NCI-H1417 treated with DMSO at 0.1 percent for 48 hours (cell line): ENCODE measurements around the gene ADD2.

Source experiments
- DNase-seq: peaks from one replicate; lab custom pipeline; 2025; lab: John Stamatoyannopoulos, UW

The ADD2 gene

DNA sequence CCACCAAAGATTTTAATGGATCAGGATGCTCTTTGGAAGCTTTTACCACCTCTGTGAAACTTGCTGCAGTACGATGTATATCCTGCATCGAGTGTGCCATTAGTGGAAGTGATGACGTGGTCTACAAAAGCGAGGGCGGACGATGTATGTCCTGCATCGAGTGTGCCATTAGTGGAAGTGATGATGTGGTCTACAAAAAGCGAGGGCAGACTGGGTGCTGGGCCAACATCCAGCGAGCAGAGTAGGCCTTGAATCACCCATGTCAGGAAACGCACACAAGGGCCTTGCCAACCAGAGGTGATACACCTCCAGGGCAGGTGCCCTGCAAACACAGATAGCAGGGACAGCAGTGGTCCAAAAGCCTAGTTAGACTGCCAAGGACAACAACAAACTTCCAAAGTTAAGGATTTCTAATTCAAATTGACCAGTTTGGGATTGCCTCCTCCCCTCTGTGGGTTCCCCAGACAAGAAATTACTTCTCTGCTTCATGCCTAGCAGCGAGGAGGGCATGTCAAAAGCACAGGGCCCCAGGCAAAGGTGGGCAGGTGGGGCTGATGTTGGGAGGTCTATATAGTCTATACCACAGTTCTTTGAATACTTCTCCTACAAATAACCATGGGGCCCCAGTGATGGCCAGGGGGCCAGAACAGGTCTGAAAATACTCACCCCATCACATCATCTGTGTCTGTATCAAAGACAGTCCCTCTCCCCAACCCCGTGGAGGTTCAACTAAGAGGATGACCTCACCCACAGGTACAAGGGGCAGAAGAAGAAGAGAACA lies 70.2 kb downstream of the ADD2 start:
- DNase-seq: no peak

DNA sequence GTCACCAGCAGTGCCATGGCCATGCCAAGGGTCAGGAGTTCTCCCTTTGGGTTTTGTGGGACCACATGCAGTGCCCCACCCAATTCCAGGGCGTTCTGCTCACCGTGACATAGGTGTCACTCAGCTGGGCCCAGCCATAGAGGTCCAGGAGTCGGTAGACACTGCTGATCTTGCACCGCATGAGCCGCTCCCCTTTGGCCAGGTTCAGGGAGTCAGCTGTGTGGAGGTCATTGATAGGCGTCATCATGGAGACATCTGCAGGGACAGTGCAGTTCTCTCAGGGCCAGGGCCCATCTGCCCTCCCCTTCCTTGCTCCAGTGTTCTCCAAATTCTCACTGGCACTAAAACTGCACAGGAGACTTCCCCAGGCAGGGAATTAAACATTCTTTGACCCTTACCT lies 71.9 kb downstream of the ADD2 start:
- no peak for DNase-seq

GRCh38 chr2:70692256-70692655 lies 75.7 kb downstream of the ADD2 start:
- DNase-seq: no peak

DNA sequence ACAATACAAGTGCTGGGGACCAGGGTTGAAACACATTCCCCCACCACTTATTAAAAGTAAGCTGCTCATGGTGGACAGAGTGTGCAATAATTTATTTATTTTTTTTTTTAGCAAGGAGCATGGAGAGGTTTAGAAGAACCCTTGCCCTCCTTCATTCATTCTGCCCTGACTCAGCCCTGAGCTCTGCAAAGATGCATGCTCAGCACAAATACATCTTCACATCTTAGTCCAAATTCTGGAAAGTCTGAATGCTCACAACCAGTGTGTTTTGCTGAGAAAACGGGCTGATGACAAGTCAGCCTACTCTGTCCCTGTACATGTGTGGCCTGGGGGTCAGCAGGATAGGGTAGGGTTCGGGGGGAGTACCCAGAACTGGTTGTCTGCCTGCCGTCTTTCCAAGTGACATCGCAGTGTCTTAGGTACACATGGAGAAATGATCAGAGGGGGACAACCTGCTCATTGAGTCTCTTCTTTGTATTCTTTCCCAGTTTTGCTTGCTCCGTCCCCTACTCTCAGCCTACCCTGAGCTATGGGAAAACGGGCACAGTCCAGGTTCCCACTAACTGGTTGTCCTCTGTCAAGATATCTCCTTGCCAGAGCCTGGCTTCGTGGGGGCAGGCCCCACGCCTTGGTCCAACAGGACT lies 76.4 kb downstream of the ADD2 start:
- no peak for DNase-seq

GRCh38 chr2:70690846-70691245 lies 77.2 kb downstream of the ADD2 start:
- no peak for DNase-seq

- DNase-seq: no peak
Observed at GRCh38 chr2:70688427-70688826, 79.6 kb downstream of the ADD2 start.

DNA sequence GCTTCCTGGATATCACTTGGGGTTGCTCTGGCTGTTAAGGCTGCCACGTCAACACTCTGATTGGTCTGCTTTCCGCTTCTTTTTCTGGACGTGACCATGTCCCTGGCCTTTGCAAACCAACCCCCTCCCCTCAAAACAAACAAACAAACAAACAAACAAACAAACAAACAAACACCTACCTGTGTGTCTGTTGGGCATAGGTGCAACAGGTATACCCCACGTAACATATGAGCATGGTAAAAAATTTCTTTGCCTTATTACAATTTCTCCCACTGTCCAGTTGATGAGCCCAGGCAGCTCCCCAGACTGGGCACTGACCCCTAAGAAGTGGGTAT lies 80.6 kb downstream of the ADD2 start:
- no peak for DNase-seq

DNA sequence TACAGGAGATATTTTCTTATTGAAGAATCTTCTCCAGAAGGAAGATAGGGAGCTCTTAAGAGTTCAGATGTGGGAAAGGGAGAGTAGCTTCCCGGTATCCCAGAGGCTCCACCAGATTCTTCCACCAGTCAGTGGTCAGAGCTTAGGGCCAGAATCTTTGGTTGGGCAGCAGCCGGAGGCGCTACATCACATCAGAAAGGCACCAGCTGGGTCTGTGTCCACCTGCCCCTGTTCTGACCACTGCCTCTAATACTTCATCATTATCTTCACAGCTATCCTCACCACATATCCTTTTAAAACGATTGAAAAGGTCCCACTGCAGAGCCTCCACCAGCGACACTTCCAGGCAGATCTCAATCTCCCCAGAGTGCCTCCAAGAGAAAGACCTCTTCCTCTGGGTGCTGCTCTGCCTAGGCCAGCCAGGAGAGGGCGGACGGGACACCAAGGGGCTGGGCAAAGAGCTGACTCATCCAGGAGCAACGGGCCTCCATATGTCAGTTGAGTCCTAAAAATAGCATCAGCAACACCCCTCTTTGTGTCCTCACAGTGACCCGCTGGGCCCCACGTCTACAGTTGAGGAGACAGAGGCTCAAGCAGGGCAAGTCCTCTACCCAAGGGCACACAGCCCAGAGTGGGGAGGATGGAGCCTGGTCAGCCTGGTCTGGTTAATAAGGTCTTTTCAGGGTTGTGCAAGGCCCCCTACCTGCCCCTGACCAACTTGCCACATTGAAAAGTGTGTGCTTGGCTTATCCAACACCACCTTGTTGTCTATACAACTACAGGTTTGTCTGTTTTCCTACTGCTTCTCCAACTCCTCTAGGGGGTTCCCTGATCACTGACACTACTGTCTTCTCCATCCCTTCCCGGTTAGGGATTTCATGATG lies 81.2 kb downstream of the ADD2 start:
- no peak for DNase-seq

DNA sequence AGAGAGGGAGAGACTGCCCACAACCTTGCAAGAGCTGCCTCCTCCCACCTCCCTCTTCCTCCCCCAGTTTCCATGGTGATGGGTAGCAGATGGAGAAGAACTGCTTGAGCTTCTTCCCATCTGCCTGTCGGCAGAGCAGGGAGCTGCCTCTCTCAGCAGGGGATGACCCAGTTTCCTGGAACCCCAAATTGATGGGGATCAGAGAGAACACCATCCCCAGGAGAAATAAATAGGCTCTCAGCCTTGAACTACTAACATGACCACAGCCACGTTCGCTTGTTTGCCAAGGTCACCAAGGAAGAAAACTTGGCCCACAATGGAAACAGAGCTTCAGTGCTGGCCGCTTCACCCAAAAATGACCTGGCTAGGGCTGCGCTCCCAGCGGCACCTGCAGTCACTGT lies 82.2 kb downstream of the ADD2 start:
- DNase-seq: no peak

- DNase-seq: peak; percentile 23
Observed at GRCh38 chr2:70684846-70685622, 83.0 kb downstream of the ADD2 start.

DNA sequence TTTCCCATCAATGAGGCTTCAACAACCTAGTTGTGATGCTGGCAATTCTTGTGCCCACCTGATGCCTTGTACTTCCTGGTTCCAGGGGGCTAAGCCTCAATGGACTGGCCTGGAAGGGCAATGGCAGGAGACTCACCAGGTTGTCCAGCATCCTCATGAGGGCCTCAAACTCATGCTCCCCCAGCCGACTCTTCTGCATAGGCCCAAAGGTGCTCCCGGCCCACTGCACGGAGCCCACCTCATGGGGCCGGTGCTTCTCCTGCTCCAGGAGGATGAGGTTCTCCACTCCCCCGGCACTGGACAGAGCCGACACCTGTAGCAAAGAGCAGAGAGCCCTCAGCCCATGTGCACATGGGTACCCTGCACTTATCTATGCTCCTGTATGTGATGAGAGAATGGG lies 84.5 kb downstream of the ADD2 start:
- no peak for DNase-seq

DNA sequence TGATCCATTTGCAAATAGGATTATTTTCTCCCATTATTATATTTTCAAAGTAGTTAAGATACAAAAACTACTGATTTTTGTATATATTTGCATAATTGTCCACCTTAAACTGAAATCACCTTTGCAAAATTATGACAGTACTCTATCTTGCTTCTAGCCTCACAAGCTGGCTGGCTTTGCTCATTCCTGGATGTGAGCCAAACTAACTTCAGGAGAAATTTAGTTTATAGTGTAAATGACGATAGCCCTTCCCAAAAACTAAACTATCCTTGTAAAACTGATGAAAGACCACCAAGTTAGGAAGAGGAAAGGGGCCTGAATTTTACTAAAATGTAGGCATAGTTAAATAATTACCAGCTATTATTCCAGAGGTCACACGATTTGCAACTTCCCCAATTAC lies 87.3 kb downstream of the ADD2 start:
- no peak for DNase-seq

DNA sequence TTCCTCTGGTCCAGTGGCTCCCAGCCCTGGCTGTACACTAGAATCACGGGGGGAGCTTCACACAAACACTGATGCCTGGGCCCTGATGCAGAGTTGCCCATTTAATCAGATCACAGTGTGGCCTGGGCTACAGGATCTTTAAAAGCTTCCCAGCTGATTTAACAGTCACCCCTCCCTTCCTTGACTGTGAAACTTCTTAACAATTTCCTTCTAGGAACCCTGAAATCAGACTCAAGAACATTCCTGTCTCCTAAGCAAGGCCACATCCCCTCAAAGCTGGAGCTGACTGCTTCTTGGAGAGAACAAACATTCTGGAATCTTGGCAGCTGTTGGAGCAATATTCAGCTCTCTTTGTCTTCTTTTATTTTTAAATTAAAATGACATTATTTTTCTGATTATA lies 88.7 kb downstream of the ADD2 start:
- no peak for DNase-seq

GRCh38 chr2:70678576-70679143 lies 89.3 kb downstream of the ADD2 start:
- no peak for DNase-seq

DNA sequence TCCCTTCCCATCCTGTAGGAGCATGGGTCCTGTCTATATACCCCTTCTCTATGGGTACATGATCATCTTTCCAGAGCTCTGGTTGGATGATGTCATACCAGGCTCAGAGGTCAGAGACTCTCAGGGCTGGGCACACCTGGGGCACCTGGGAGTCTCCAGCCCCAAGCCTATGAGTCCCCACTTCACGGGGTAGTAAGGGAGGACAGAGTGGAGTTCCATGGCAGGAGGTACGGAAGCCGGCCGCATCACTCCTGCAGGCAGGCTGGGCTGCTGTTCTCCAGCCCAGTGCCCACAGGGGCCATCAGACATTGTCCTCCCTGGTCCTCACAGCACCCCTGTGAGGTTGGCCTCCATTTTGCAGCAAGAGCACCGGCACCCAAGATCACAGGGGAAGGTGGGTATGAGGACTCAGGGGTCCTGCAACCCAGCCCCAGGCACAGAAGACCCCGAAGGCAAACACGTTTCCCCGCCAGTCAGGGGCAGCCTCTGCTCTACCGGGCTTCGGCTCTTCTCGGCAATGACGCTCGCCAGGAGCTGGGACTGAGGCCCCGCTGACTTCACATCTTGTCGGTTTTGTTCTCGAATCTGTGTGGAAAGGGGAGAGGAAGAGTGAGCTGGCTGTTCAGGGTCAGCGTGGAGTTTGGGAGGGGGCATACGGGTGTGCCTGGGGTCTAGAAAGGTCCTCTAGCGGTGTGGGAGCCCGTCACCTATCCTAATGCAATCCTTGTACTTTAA lies 91.5 kb downstream of the ADD2 start:
- DNase-seq: no peak

DNA sequence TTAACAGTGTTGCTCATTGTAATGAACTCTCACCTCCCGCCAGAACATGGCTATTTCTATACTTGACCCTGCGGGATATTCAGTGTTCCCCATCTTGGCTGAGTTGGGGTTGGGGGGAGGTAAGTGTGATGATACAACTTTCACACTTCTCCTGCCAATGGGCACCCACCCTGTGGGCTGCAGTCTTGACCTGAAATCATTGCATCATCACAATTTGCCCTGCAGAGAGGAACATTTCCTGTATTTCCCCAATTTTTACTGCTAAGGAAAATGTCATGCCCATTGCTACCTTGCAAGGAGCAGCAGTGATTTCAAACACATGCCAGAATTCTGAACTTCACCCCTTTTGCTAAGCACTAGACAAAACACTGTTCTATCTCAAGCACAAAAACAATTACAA lies 92.1 kb downstream of the ADD2 start:
- DNase-seq: no peak

- no peak for DNase-seq
Observed at GRCh38 chr2:70674636-70675430, 93.2 kb downstream of the ADD2 start.

DNA sequence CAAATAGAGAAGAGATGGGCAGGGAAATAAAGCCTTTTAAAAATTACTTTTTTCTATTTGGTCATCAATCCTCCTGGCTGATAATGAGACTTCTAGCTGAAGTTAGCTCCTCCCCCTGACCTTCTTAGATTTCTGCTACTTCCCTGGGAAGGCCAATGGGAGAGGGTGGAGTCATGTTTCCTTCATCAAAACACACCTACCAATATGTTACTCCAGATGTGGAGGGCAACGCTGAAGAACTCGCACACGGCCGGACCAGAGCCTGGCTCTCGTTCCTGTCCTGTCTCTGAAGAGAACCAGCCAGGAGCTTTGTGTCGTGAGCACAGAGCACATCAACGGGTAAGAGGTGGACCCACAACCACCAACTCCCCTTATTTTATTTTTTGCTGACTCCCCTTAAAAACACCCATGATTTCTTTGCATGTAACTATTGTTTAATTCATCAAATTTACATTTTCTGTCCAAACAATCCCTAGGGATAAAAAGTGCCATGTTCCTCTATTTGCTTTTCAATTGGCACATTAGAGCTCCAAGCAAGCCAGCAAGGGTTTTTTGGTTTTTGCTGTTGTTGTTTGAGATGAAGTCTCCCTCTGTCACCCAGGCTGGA lies 94.9 kb downstream of the ADD2 start:
- no peak for DNase-seq

DNA sequence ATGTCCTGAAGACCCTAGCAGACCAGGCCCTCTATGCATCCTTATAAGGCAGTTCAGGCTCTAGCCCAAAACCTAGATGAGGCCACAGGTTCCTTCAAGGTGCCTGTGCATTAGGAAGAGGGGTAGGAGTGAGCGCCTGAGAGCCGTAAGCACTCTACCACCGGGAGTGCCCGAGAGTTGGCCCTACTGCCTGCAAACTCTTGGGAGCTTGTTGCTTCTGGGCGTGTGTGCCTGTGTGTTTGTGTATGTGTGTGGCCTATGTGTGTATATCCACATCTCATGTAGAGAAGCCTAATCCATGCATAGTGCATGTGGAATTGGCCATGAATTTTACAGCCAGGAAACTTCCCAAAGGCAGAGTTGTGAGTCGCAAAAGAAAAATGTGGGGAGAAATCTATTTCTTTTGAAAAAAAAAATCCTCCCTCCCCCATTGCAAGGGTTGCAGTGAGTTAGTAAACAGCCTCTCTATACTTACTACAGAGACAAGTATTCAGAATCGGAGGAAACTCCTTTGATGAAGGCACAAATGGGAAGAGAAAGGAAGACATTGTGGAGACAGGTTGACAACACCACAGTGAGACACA lies 96.8 kb downstream of the ADD2 start:
- no peak for DNase-seq

DNA sequence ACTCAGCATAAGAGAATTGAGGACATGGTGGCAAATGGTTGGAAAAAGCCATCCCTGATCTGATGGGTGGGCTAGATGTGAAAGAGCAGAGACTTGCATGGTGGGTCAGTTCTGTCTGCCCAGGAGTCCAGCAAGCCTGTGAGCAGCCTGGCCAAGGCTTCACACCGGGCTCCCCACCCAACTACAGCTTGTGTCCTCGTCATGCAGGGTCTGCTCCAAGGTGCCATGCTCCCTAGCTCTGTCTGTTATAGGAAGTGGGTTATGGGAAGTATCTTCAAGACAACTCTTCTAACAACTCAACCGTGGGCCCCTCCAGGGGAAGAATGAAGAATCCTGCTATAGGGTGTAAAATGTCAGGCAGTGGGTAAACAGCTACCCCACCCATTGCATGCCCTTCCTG lies 97.4 kb downstream of the ADD2 start:
- DNase-seq: no peak
